A549 treated with CORT108297 at 1 μM for 4 hours (cell line): ENCODE results near the gene PLEKHG3. TPM values are rescaled to one million over a fixed set of nuclear protein-coding genes. Genes with fewer than 3 reads are reported as not detected.

Experiments used
- total RNA-seq: library from RNA; stranded (reverse); fragments of 200-300 nt; extraction: Qiagen RNA extraction; gene quantifications from 5 replicates; pipeline ENCODE4 v1.2.3, GENCODE V29; 2022

Gene PLEKHG3
- total RNA-seq = 25.9 to 50.8 TPM (median 41.6 TPM) in 5 replicates

DNA sequence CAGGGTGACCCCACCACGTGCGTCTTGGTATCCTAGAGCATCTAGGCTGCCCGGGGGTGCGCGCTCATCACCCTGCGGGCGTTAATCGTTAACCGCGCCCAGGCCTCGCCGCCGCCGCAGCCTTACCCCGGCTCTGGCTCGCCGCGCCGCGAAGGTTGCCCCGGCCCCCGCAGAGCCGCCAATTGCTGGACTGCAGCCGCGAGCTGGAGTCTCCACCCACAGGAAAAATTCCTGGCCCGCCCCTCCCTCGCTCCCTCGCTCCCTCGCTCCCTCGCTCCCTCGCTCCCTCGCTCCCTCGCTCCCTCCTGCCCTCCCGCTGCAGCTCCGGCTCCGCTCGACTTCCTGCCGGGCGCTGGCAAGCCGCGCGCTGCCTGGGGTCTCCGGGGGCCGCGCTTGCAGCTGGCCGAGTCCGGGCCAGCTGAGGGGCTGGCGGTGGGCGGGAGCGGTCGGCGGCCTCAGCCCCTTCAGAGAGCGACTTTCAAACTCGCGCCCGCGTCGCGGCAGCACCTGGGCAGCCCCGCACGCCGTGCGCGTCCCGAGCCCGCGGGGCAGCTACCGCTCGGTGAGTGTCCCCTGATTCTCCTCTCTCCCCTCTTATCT is at the start of gene PLEKHG3:
Gene PLEKHG3, plus strand, starts transcription at position 282 of the 600 bp plus-strand sequence. CDS start 23,208 bp downstream, outside the sequence.

Other genes starting within 250 kb of the PLEKHG3 start
- 0.29 to 0.41 TPM (median 0.40 TPM) in 5 replicates for gene AKAP5, start 238.9 kb upstream of the PLEKHG3 start, total RNA-seq
- 3.6 to 6.6 TPM (median 5.4 TPM) in 5 replicates for gene ZBTB25, start 200.6 kb upstream of the PLEKHG3 start, total RNA-seq
- gene ZBTB1, start 199.7 kb upstream of the PLEKHG3 start, total RNA-seq = 19.6 to 25.2 TPM (median 22.9 TPM) in 5 replicates
- gene HSPA2, start 163.7 kb upstream of the PLEKHG3 start, total RNA-seq = 35.4 to 47.9 TPM (median 41.5 TPM) in 5 replicates
- 0.14 to 0.44 TPM (median 0.23 TPM) in 5 replicates for gene PPP1R36, start 154.5 kb upstream of the PLEKHG3 start, total RNA-seq
- 1.0 to 1.5 TPM (median 1.1 TPM) in 5 replicates for gene SPTB, start 175.5 kb downstream of the PLEKHG3 start, total RNA-seq
- gene CHURC1, start 210.0 kb downstream of the PLEKHG3 start, total RNA-seq = 74.3 to 135 TPM (median 77.5 TPM) in 5 replicates
- gene GPX2, start 238.3 kb downstream of the PLEKHG3 start, total RNA-seq = 170 to 307 TPM (median 199 TPM) in 5 replicates